Parietal lobe (tissue), 1 donor: Measurements from ENCODE around the gene GSTT2. TPM values are rescaled to one million over a fixed set of nuclear protein-coding genes. Genes with fewer than 3 reads are reported as not detected.

ENCODE experiments used
- total RNA-seq: library from RNA; depleted of rRNA; stranded (reverse); fragments of >200 nt; gene quantifications from one replicate; pipeline ENCODE4 v1.2.3, GENCODE V29; 2014

GSTT2 gene
- total RNA-seq, result 0.94 TPM

GRCh38 chr22:23979557-23980240, at the start of gene GSTT2:
GSTT2 (plus strand) TSS chr22:23980134.

GRCh38 chr22:23961084-23961771, 18.7 kb upstream of the GSTT2 start, which contains the start of gene GSTT2B:
GSTT2B (minus strand) TSS chr22:23961195; CDS start chr22:23961131, 64 bp downstream.

GRCh38 chr22:23966568-23966967, 13.4 kb upstream of the GSTT2 start, which contains the start of gene DDTL:
DDTL (plus strand) TSS chr22:23966888; CDS start chr22:23966915, 27 bp downstream.

GRCh38 chr22:23974345-23974744, 5.6 kb upstream of the GSTT2 start, which contains the start of gene DDT:
DDT (minus strand) TSS chr22:23974441; CDS start chr22:23974414, 27 bp downstream.

DNA sequence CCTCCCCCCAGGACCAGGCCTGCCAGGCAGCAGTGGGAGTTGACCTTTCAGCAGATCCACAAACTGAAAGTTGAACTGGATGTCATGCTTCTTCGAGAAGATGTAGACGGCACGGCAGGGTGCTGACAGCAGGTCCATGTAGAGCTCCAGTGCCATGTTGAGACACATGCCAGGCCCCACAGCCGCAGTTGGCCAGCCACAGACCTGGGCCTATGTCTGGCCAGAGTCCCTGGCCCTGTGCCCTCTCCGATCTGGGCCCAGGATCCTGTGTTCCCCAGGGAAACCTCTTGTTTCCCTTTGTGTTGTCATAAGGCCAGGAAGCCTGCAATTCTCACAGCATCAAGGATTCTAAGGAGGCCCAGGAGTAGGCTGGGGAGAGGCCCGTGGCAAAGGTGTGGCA, 25.3 kb downstream of the GSTT2 start, which contains the start of gene GSTT4:
Gene GSTT4, minus strand, starts transcription at position 253 of the 400 bp plus-strand sequence. Its CDS starts 97 bp downstream, at position 156.

Other genes starting within 250 kb of the GSTT2 start
- 9.7 TPM for gene ZNF70, start 229.0 kb upstream of the GSTT2 start, total RNA-seq
- gene VPREB3, start 225.7 kb upstream of the GSTT2 start, total RNA-seq, result not detected
- not detected for gene C22orf15, start 217.1 kb upstream of the GSTT2 start, total RNA-seq
- gene CHCHD10, start 212.2 kb upstream of the GSTT2 start, total RNA-seq, result 5.3 TPM
- 23.8 TPM for gene MMP11, start 207.3 kb upstream of the GSTT2 start, total RNA-seq
- 56.0 TPM for gene SMARCB1, start 193.2 kb upstream of the GSTT2 start, total RNA-seq
- 2.2 TPM for gene DERL3, start 141.1 kb upstream of the GSTT2 start, total RNA-seq
- gene SLC2A11, start 122.3 kb upstream of the GSTT2 start, total RNA-seq, result 25.4 TPM
- 82.9 TPM for gene MIF, start 85.8 kb upstream of the GSTT2 start, total RNA-seq
- 1.9 TPM for gene GSTT2B, start 18.9 kb upstream of the GSTT2 start, total RNA-seq
- gene DDTL, start 13.2 kb upstream of the GSTT2 start, total RNA-seq, result 2.5 TPM
- gene DDT, start 5.7 kb upstream of the GSTT2 start, total RNA-seq, result 37.9 TPM
- not detected for gene GSTT4, start 25.3 kb downstream of the GSTT2 start, total RNA-seq
- gene CABIN1, start 31.2 kb downstream of the GSTT2 start, total RNA-seq, result 114 TPM
- 0.31 TPM for gene SUSD2, start 201.4 kb downstream of the GSTT2 start, total RNA-seq